SK-N-SH treated with all-trans-retinoic acid at 6 μM for 48 hours (cell line): ENCODE results near the gene RSAD1.

Source experiments
- ATAC-seq: fragments of 200-7000 bp; cut with Tn5 transposase; 3 replicates; pipeline ENCODE4 v1.9.1; 2020; ENCODE audit warnings: mild to moderate bottlenecking, moderate library complexity
- ARNTL ChIP-seq: fragments of 450-650 bp; formaldehyde crosslinking; IDR thresholded peaks from 2 replicates; pipeline ENCODE4 v1.5.0; 2020; ENCODE audit warnings: low read depth, mild to moderate bottlenecking, moderate library complexity, borderline replicate concordance
- BACH2 ChIP-seq: fragments of 250-450 bp; sonication (Bioruptor Pico); IDR thresholded peaks from 2 replicates; pipeline ENCODE4 v1.9.0; 2021; ENCODE audit warnings: mild to moderate bottlenecking, borderline replicate concordance
- CREB5 ChIP-seq: fragments of 250-450 bp; sonication (Bioruptor Pico); IDR thresholded peaks from 2 replicates; pipeline ENCODE4 v1.5.1; 2020; ENCODE audit warnings: low read depth, mild to moderate bottlenecking, moderate library complexity
- CSDC2 ChIP-seq: fragments of 250-450 bp; sonication (Bioruptor Pico); IDR thresholded peaks from 2 replicates; pipeline ENCODE4 v1.5.0; 2020; ENCODE audit warnings: mild to moderate bottlenecking, moderate library complexity
- ESRRG ChIP-seq: fragments of 250-450 bp; sonication (Bioruptor Pico); IDR thresholded peaks from 2 replicates; pipeline ENCODE4 v1.6.1; 2021; ENCODE audit warnings: mild to moderate bottlenecking
- GLIS3 ChIP-seq: fragments of 250-450 bp; sonication (Bioruptor Pico); IDR thresholded peaks from 2 replicates; pipeline ENCODE4 v1.5.0; 2020; ENCODE audit warnings: mild to moderate bottlenecking, moderate library complexity
- ISL1 ChIP-seq: fragments of 250-450 bp; sonication (Bioruptor Pico); IDR thresholded peaks from 2 replicates; pipeline ENCODE4 v2.1.2; 2022; ENCODE audit warnings: mild to moderate bottlenecking, moderate library complexity
- OSR1 ChIP-seq: fragments of 250-450 bp; sonication (Bioruptor Pico); IDR thresholded peaks from 2 replicates; pipeline ENCODE4 v1.8.0; 2022; ENCODE audit warnings: moderate library complexity, mild to moderate bottlenecking, inconsistent platforms
- POU6F1 ChIP-seq: fragments of 250-450 bp; sonication (Bioruptor Pico); IDR thresholded peaks from 2 replicates; pipeline ENCODE4 v1.8.0; 2021; ENCODE audit warnings: low read depth, mild to moderate bottlenecking, moderate library complexity, borderline replicate concordance
- PPARA ChIP-seq: fragments of 250-450 bp; sonication (Bioruptor Pico); IDR thresholded peaks from 2 replicates; pipeline ENCODE4 v1.5.0; 2020; ENCODE audit warnings: mild to moderate bottlenecking, borderline replicate concordance
- RARB ChIP-seq: fragments of 250-450 bp; sonication (Bioruptor Pico); IDR thresholded peaks from 2 replicates; pipeline ENCODE4 v1.8.0; 2021; ENCODE audit warnings: mild to moderate bottlenecking, moderate library complexity
- SNAI2 ChIP-seq: fragments of 250-450 bp; sonication (Bioruptor Pico); IDR thresholded peaks from 2 replicates; pipeline ENCODE4 v1.5.0; 2020; ENCODE audit warnings: mild to moderate bottlenecking, moderate library complexity
- TCF4 ChIP-seq: fragments of 250-450 bp; sonication (Bioruptor Pico); IDR thresholded peaks from 2 replicates; pipeline ENCODE4 v1.8.0; 2021; ENCODE audit warnings: mild to moderate bottlenecking, moderate library complexity, borderline replicate concordance
- ZC3H10 ChIP-seq: fragments of 250-450 bp; sonication (Bioruptor Pico); IDR thresholded peaks from 2 replicates; pipeline ENCODE4 v1.5.1; 2021; ENCODE audit warnings: mild to moderate bottlenecking, moderate library complexity
- ZFP3 ChIP-seq: fragments of 250-450 bp; sonication (Bioruptor Pico); IDR thresholded peaks from 2 replicates; pipeline ENCODE4 v1.5.0; 2020; ENCODE audit warnings: mild to moderate bottlenecking, moderate library complexity
- ZNF565 ChIP-seq: fragments of 450-650 bp; formaldehyde crosslinking; conservative IDR thresholded peaks from 2 replicates; pipeline ENCODE4 v1.5.0; 2020; ENCODE audit warnings: low read depth, mild to moderate bottlenecking, moderate library complexity
- ZNF70 ChIP-seq: fragments of 450-650 bp; formaldehyde crosslinking; IDR thresholded peaks from 2 replicates; pipeline ENCODE4 v1.5.0; 2020; ENCODE audit warnings: mild to moderate bottlenecking, moderate library complexity
- ZNF8 ChIP-seq: fragments of 450-650 bp; formaldehyde crosslinking; IDR thresholded peaks from 2 replicates; pipeline ENCODE4 v1.5.0; 2020; ENCODE audit warnings: mild to moderate bottlenecking, moderate library complexity
- TF ChIP-seq, protein P1 (sequence below): fragments of 250-450 bp; sonication (Bioruptor Pico); IDR thresholded peaks from 2 replicates; pipeline ENCODE4 v1.5.0; 2020; ENCODE audit warnings: mild to moderate bottlenecking, moderate library complexity
- TF ChIP-seq, protein P2 (sequence below): fragments of 250-450 bp; sonication (Bioruptor Pico); IDR thresholded peaks from 2 replicates; pipeline ENCODE4 v1.8.0; 2020; ENCODE audit warnings: mild to moderate bottlenecking, moderate library complexity, borderline replicate concordance
- TF ChIP-seq, protein P3 (sequence below): fragments of 250-450 bp; sonication (Bioruptor Pico); IDR thresholded peaks from 2 replicates; pipeline ENCODE4 v1.5.1; 2021; ENCODE audit warnings: mild to moderate bottlenecking, moderate library complexity

RSAD1 gene

DNA sequence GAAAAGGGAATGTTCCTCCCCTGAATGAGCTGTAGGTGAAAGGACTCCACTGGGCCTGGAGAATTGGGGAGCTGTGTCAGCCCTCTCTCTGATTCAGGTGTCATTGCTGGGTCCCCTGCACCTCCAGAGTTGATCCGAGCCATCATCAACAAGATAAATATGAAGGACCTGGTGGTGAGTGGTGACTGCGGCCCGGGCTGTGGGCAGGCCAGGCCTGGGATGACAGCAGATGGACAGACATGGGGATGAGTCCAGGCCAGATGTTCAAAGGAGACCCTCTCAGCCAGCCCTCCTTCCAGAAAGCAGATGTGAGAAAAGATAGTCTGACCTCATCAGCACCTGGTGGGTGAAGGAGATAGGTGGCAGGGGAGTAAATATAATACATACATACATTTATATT lies 14.5 kb upstream of the RSAD1 start:
- TF ChIP-seq ESRRG (CRISPR knock-in tag), result no peak
- no peak for TF ChIP-seq ZFP3 (CRISPR knock-in tag)
- TF ChIP-seq ZNF8 (CRISPR knock-in tag), result no peak
- no peak for TF ChIP-seq RARB (CRISPR knock-in tag)
- no peak for TF ChIP-seq ZNF70 (CRISPR knock-in tag)
- no peak for ATAC-seq

DNA sequence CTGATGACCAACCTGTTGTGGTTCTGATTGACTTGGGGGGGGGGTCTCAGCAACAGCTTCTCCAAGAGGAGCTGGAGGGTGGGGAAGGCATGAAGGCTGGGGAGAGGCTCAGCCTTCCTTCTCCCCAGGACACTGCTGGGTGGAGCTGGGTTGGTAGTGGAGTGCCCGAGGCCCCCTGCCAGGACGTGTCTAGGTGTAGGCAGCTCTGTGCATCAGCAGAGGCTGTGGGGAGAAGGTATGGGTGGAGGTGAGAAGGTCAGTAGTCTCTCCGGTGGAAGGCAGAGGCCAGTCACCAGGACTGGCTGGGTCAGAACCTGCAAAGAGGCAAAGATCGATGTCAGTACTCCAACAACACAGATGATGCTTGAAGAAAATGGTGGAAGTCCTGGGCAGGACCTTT lies 13.9 kb upstream of the RSAD1 start:
- no peak for ATAC-seq
- no peak for TF ChIP-seq GLIS3 (CRISPR knock-in tag)
- TF ChIP-seq ARNTL (CRISPR knock-in tag), result no peak
- no peak for TF ChIP-seq ZFP3 (CRISPR knock-in tag)
- no peak for TF ChIP-seq CREB5
- TF ChIP-seq BACH2 (CRISPR knock-in tag), result no peak
- no peak for TF ChIP-seq PPARA (CRISPR knock-in tag)
- no peak for TF ChIP-seq RARB (CRISPR knock-in tag)
- TF ChIP-seq TCF4 (CRISPR knock-in tag), result no peak
- TF ChIP-seq, protein P1, sequence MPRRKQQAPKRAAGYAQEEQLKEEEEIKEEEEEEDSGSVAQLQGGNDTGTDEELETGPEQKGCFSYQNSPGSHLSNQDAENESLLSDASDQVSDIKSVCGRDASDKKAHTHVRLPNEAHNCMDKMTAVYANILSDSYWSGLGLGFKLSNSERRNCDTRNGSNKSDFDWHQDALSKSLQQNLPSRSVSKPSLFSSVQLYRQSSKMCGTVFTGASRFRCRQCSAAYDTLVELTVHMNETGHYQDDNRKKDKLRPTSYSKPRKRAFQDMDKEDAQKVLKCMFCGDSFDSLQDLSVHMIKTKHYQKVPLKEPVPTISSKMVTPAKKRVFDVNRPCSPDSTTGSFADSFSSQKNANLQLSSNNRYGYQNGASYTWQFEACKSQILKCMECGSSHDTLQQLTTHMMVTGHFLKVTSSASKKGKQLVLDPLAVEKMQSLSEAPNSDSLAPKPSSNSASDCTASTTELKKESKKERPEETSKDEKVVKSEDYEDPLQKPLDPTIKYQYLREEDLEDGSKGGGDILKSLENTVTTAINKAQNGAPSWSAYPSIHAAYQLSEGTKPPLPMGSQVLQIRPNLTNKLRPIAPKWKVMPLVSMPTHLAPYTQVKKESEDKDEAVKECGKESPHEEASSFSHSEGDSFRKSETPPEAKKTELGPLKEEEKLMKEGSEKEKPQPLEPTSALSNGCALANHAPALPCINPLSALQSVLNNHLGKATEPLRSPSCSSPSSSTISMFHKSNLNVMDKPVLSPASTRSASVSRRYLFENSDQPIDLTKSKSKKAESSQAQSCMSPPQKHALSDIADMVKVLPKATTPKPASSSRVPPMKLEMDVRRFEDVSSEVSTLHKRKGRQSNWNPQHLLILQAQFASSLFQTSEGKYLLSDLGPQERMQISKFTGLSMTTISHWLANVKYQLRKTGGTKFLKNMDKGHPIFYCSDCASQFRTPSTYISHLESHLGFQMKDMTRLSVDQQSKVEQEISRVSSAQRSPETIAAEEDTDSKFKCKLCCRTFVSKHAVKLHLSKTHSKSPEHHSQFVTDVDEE (CRISPR knock-in tag), result no peak
- no peak for TF ChIP-seq ZC3H10 (CRISPR knock-in tag)

DNA sequence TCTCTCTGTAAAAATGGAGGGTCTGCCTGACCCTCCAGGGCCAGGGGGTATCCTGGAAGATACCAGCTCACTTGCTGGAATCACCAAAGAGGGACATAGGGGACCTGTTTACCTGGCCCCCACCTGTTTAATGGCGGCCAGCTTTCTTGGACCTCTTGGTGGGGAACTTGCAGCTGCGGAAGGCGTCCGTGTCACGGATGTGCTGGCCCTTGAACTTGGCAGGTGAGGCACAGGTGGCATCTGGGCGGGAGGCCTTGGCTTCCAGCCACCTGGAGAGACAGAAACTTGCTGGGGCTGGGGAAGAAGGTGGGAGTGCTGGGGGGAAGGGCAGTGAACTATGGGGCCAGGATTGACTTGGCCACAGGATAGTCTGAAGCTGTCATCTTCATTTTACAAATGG lies 13.5 kb upstream of the RSAD1 start:
- no peak for ATAC-seq
- no peak for TF ChIP-seq ARNTL (CRISPR knock-in tag)
- no peak for TF ChIP-seq RARB (CRISPR knock-in tag)
- no peak for TF ChIP-seq SNAI2 (CRISPR knock-in tag)
- no peak for TF ChIP-seq PPARA (CRISPR knock-in tag)
- no peak for TF ChIP-seq BACH2 (CRISPR knock-in tag)
- no peak for TF ChIP-seq CSDC2 (CRISPR knock-in tag)
- TF ChIP-seq, protein P1 (CRISPR knock-in tag), result no peak
- no peak for TF ChIP-seq ZNF8 (CRISPR knock-in tag)
- no peak for TF ChIP-seq ZFP3 (CRISPR knock-in tag)
- no peak for TF ChIP-seq ISL1
- no peak for TF ChIP-seq GLIS3 (CRISPR knock-in tag)
- TF ChIP-seq ZC3H10 (CRISPR knock-in tag), result no peak

GRCh38 chr17:50465635-50466034 lies 13.0 kb upstream of the RSAD1 start:
- no peak for TF ChIP-seq ZNF565 (CRISPR knock-in tag)
- TF ChIP-seq, protein P2, sequence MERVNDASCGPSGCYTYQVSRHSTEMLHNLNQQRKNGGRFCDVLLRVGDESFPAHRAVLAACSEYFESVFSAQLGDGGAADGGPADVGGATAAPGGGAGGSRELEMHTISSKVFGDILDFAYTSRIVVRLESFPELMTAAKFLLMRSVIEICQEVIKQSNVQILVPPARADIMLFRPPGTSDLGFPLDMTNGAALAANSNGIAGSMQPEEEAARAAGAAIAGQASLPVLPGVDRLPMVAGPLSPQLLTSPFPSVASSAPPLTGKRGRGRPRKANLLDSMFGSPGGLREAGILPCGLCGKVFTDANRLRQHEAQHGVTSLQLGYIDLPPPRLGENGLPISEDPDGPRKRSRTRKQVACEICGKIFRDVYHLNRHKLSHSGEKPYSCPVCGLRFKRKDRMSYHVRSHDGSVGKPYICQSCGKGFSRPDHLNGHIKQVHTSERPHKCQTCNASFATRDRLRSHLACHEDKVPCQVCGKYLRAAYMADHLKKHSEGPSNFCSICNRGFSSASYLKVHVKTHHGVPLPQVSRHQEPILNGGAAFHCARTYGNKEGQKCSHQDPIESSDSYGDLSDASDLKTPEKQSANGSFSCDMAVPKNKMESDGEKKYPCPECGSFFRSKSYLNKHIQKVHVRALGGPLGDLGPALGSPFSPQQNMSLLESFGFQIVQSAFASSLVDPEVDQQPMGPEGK (CRISPR knock-in tag), result no peak
- TF ChIP-seq ZNF8 (CRISPR knock-in tag), result no peak
- TF ChIP-seq SNAI2 (CRISPR knock-in tag), result no peak
- TF ChIP-seq POU6F1 (CRISPR knock-in tag), result no peak
- TF ChIP-seq ZNF70 (CRISPR knock-in tag), result no peak
- no peak for TF ChIP-seq OSR1 (CRISPR knock-in tag)
- TF ChIP-seq PPARA (CRISPR knock-in tag), result no peak
- no peak for TF ChIP-seq ARNTL (CRISPR knock-in tag)
- TF ChIP-seq CSDC2 (CRISPR knock-in tag), result no peak
- TF ChIP-seq ISL1, result no peak
- no peak for TF ChIP-seq CREB5
- TF ChIP-seq, protein P3, sequence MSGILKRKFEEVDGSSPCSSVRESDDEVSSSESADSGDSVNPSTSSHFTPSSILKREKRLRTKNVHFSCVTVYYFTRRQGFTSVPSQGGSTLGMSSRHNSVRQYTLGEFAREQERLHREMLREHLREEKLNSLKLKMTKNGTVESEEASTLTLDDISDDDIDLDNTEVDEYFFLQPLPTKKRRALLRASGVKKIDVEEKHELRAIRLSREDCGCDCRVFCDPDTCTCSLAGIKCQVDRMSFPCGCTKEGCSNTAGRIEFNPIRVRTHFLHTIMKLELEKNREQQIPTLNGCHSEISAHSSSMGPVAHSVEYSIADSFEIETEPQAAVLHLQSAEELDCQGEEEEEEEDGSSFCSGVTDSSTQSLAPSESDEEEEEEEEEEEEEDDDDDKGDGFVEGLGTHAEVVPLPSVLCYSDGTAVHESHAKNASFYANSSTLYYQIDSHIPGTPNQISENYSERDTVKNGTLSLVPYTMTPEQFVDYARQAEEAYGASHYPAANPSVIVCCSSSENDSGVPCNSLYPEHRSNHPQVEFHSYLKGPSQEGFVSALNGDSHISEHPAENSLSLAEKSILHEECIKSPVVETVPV, result no peak
- no peak for TF ChIP-seq BACH2 (CRISPR knock-in tag)
- ATAC-seq, result no peak
